Panc1 (cell line): ENCODE results near the gene DAPK1.

Experiments used
- POLR2AphosphoS5 ChIP-seq: IDR thresholded peaks from 2 replicates; pipeline ENCODE4 v1.6.1; 2012; ENCODE audit warnings: mild to moderate bottlenecking, low read depth, low read length, moderate library complexity
- SIN3A ChIP-seq: IDR thresholded peaks from 2 replicates; pipeline ENCODE4 v1.6.1; 2012; ENCODE audit warnings: low read depth, mild to moderate bottlenecking, low read length, moderate library complexity, borderline replicate concordance; ENCODE audit not compliant: insufficient read depth
- TCF7L2 ChIP-seq: IDR thresholded peaks from 2 replicates; pipeline ENCODE4 v1.6.1; 2011; ENCODE audit warnings: mild to moderate bottlenecking, low read depth, low read length, inconsistent platforms
- TF ChIP-seq, protein P1 (sequence below): fragments of 450-650 bp; IDR thresholded peaks from 2 replicates; pipeline ENCODE4 v1.5.1; 2017; ENCODE audit warnings: mild to moderate bottlenecking
- TF ChIP-seq, protein P2 (sequence below), 2 experiments: IDR thresholded peaks; 2 replicates each; pipeline ENCODE4 v1.6.1; 2011 to 2012; ENCODE audit warnings: low read depth in 2 of 2, control low read depth in 1 of 2, low read length in 1 of 2, mild to moderate bottlenecking in 1 of 2, moderate library complexity in 1 of 2; ENCODE audit not compliant: insufficient read depth in 1 of 2

DNA sequence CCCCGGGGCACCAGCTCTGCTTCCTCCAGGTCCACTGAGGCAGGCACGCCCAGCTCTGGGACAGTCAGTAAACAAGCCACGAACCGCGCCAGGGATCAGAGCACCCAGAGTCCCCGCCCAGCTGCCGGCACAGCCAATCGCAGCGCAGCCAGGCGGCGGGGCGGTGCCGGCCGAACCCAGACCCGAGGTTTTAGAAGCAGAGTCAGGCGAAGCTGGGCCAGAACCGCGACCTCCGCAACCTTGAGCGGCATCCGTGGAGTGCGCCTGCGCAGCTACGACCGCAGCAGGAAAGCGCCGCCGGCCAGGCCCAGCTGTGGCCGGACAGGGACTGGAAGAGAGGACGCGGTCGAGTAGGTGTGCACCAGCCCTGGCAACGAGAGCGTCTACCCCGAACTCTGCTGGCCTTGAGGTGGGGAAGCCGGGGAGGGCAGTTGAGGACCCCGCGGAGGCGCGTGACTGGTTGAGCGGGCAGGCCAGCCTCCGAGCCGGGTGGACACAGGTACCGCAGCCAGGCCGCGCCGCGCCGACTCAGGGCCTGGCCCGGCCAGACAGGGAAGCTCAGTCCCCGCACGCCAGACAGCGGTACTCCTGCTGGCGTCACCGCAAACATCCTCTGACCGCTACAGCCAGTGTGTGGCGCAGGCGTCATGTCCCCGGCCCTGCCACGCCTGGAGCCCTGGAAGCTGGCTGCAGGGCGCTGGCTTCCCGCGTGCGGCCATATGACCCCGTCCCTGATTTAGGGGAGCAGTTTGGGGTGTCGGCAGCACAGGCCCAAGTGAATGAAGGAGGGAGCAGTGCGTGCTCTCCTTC is 228.4 kb downstream of the DAPK1 start, which contains the start of gene CTSL:
- TF ChIP-seq, protein P1, sequence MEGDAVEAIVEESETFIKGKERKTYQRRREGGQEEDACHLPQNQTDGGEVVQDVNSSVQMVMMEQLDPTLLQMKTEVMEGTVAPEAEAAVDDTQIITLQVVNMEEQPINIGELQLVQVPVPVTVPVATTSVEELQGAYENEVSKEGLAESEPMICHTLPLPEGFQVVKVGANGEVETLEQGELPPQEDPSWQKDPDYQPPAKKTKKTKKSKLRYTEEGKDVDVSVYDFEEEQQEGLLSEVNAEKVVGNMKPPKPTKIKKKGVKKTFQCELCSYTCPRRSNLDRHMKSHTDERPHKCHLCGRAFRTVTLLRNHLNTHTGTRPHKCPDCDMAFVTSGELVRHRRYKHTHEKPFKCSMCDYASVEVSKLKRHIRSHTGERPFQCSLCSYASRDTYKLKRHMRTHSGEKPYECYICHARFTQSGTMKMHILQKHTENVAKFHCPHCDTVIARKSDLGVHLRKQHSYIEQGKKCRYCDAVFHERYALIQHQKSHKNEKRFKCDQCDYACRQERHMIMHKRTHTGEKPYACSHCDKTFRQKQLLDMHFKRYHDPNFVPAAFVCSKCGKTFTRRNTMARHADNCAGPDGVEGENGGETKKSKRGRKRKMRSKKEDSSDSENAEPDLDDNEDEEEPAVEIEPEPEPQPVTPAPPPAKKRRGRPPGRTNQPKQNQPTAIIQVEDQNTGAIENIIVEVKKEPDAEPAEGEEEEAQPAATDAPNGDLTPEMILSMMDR = peak; percentile 28
- TF ChIP-seq SIN3A = no peak
- 0 out of 2 replicates have a peak, but pooled peaks have one; percentile 27 for TF ChIP-seq POLR2AphosphoS5
- peak; percentile 63; the same call in 1 of the 2 replicates for TF ChIP-seq TCF7L2
- TF ChIP-seq, protein P2, sequence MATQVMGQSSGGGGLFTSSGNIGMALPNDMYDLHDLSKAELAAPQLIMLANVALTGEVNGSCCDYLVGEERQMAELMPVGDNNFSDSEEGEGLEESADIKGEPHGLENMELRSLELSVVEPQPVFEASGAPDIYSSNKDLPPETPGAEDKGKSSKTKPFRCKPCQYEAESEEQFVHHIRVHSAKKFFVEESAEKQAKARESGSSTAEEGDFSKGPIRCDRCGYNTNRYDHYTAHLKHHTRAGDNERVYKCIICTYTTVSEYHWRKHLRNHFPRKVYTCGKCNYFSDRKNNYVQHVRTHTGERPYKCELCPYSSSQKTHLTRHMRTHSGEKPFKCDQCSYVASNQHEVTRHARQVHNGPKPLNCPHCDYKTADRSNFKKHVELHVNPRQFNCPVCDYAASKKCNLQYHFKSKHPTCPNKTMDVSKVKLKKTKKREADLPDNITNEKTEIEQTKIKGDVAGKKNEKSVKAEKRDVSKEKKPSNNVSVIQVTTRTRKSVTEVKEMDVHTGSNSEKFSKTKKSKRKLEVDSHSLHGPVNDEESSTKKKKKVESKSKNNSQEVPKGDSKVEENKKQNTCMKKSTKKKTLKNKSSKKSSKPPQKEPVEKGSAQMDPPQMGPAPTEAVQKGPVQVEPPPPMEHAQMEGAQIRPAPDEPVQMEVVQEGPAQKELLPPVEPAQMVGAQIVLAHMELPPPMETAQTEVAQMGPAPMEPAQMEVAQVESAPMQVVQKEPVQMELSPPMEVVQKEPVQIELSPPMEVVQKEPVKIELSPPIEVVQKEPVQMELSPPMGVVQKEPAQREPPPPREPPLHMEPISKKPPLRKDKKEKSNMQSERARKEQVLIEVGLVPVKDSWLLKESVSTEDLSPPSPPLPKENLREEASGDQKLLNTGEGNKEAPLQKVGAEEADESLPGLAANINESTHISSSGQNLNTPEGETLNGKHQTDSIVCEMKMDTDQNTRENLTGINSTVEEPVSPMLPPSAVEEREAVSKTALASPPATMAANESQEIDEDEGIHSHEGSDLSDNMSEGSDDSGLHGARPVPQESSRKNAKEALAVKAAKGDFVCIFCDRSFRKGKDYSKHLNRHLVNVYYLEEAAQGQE (IDR thresholded peaks at IDR 0.05; ENCODE audit: insufficient read depth in 1 of 2, low read depth in 2 of 2, low read length in 1 of 2) = 0 out of 4 replicates have a peak, but pooled peaks of 1 of the 2 experiments have one; percentile 14
